PC-3 (cell line): Measurements from ENCODE around the gene NPHP3.

Source experiments
- EZH2 ChIP-seq: fragments of 300-600 bp; sonication (generic); IDR thresholded peaks from one replicate; pipeline ENCODE4 v1.6.1; 2017; ENCODE audit warnings: antibody characterized with exemption, mild to moderate bottlenecking, low read length; ENCODE audit not compliant: unreplicated experiment
- TF ChIP-seq, protein P1 (sequence below): fragments of 300-600 bp; sonication (generic); conservative IDR thresholded peaks from 2 replicates; pipeline ENCODE4 v1.5.1; 2017; ENCODE audit warnings: antibody characterized with exemption, low read depth, mild to moderate bottlenecking, low read length

DNA sequence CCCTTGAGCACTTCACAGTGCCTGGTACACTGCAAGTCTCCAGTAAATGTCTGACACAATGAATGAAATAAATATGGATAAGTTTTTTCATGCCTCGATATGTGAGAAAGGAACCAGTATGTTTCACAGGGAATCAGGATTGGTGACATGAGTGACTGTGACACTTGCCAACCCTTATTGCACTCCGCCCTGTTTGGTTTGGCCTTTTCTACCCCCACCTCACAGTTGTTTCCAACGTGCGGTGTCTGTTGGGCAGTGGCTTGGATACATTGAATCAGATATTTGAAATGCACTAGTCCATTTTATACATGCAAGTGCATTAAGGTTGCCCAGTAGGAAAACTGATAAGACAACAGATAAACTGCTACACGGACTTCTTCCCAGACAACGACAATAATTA, 2.0 kb downstream of the NPHP3 start:
- TF ChIP-seq, protein P1, sequence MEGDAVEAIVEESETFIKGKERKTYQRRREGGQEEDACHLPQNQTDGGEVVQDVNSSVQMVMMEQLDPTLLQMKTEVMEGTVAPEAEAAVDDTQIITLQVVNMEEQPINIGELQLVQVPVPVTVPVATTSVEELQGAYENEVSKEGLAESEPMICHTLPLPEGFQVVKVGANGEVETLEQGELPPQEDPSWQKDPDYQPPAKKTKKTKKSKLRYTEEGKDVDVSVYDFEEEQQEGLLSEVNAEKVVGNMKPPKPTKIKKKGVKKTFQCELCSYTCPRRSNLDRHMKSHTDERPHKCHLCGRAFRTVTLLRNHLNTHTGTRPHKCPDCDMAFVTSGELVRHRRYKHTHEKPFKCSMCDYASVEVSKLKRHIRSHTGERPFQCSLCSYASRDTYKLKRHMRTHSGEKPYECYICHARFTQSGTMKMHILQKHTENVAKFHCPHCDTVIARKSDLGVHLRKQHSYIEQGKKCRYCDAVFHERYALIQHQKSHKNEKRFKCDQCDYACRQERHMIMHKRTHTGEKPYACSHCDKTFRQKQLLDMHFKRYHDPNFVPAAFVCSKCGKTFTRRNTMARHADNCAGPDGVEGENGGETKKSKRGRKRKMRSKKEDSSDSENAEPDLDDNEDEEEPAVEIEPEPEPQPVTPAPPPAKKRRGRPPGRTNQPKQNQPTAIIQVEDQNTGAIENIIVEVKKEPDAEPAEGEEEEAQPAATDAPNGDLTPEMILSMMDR, result no peak
- no peak for TF ChIP-seq EZH2
